Prostate gland (tissue), 2 donors: ENCODE results near the gene MRGPRX4. TPM values are rescaled to one million over a fixed set of nuclear protein-coding genes. Genes with fewer than 3 reads are reported as not detected.
"Not testable (repeated sequence)": the region's sequence is repeated elsewhere in the genome, so short reads cannot be mapped to it uniquely, and the experiment has no call there.

Experiments
- DNase-seq: peaks from one replicate; pipeline ENCODE4 v3.0.0-alpha.2; 2019; ENCODE audit warnings: low spot score
- H3K27ac ChIP-seq, 2 donors: fragments of 200-600 bp; sonication (generic); 2 replicates each; pipeline ENCODE4 v1.5.1; 2017 to 2019
- H3K27me3 ChIP-seq: fragments of 200-600 bp; sonication (generic); replicated peaks from 2 replicates; pipeline ENCODE4 v1.5.1; 2019; ENCODE audit not compliant: insufficient read depth
- H3K36me3 ChIP-seq, 2 donors: fragments of 200-600 bp; sonication (generic); 1 replicate in 1 of 2; 2 replicates in 1 of 2; pipeline versions ENCODE4 v1.5.1 to v1.8.1; 2017 to 2019
- H3K4me1 ChIP-seq: fragments of 200-600 bp; sonication (generic); replicated peaks from 2 replicates; pipeline ENCODE4 v1.5.1; 2019
- H3K4me3 ChIP-seq, 2 donors: fragments of 200-600 bp; sonication (generic); 2 replicates each; pipeline ENCODE4 v1.5.1; 2017 to 2019
- H3K9me3 ChIP-seq: fragments of 200-600 bp; sonication (generic); 2 replicates; pipeline ENCODE4 v1.5.1; 2017
- CTCF ChIP-seq, 4 experiments: fragments of 200-600 bp in 2 of 4; fragments of 450-650 bp in 2 of 4; sonication (generic) in 2 of 4; IDR thresholded peaks; 1 replicate in 3 of 4; 2 replicates in 1 of 4; pipeline ENCODE4 v1.5.1; 2016 to 2019; ENCODE audit warnings: antibody characterized with exemption in 4 of 4, mild to moderate bottlenecking in 2 of 4, moderate library complexity in 2 of 4
- POLR2A ChIP-seq: fragments of 450-650 bp; IDR thresholded peaks from one replicate; pipeline ENCODE4 v1.6.1; 2016; ENCODE audit warnings: antibody characterized with exemption, mild to moderate bottlenecking
- POLR2AphosphoS5 ChIP-seq: sonication (generic); formaldehyde crosslinking; IDR thresholded peaks from one replicate; pipeline ENCODE4 v1.6.1; 2017; ENCODE audit warnings: antibody characterized with exemption
- WGBS: methylation state at CpG from one replicate; pipeline ENCODE4 v1.1.5; 2018; 5-methylcytosine and 5-hydroxymethylcytosine counted together
- intact Hi-C: fragments of 100-400 bp; cut with DNase I; formaldehyde crosslinking; loops from one replicate; pipeline ENCODE4 v1.14.2; 2022
- total RNA-seq, 2 donors: library from RNA; depleted of rRNA; stranded (reverse); fragments of >200 nt; gene quantifications; one replicate each; pipeline ENCODE4 v1.1.0, GENCODE V29; 2016

MRGPRX4 gene
- total RNA-seq, 2 donors from 2014 or later = not detected

- H3K9me3 ChIP-seq = no peaks in the 10 kb centered on the region
- intact Hi-C loops = no loop called here
- H3K27ac ChIP-seq = no peak overlapping the region
- WGBS = 32% methylated on average over 1 of the region's 1 CpG
- no peak overlapping the region for H3K4me3 ChIP-seq
- no peaks in the 10 kb centered on the region for H3K36me3 ChIP-seq
- no peaks in the 10 kb centered on the region for H3K4me1 ChIP-seq
- no peak for DNase-seq
- no peak for TF ChIP-seq CTCF (IDR thresholded peaks at IDR 0.05)
- TF ChIP-seq POLR2A = no peak
- TF ChIP-seq POLR2AphosphoS5 = no peak
- H3K27me3 ChIP-seq = no peaks in the 10 kb centered on the region
Observed at GRCh38 chr11:18168372-18168771, 4.3 kb upstream of the MRGPRX4 start.

- H3K4me1 ChIP-seq = no peaks in the 10 kb centered on the region
- H3K9me3 ChIP-seq = no peaks in the 10 kb centered on the region
- H3K27me3 ChIP-seq = no peaks in the 10 kb centered on the region
- peak in 1 of 4 experiments; percentile 16 for TF ChIP-seq CTCF (IDR thresholded peaks at IDR 0.05)
- TF ChIP-seq POLR2A = no peak
- TF ChIP-seq POLR2AphosphoS5 = no peak
- no peak overlapping the region for H3K27ac ChIP-seq
- WGBS = 64% methylated on average over 4 of the region's 4 CpGs
- DNase-seq = no peak
- intact Hi-C loops = no loop called here
- H3K36me3 ChIP-seq = no peaks in the 10 kb centered on the region
- H3K4me3 ChIP-seq = no peak overlapping the region
Observed at GRCh38 chr11:18171377-18172000, 1.1 kb upstream of the MRGPRX4 start.

GRCh38 chr11:18173225-18173866 lies 709 bp downstream of the MRGPRX4 start:
- whole genome bisulfite sequencing = 87% methylated on average over 28 of the region's 28 CpGs
- intact Hi-C loops = no loop called here
- no peaks in the 10 kb centered on the region for H3K27me3 ChIP-seq

GRCh38 chr11:18188796-18189195 lies 16.2 kb downstream of the MRGPRX4 start:
- WGBS = 93% methylated on average over 24 of the region's 24 CpGs
- TF ChIP-seq CTCF (IDR thresholded peaks at IDR 0.05) (no peak), POLR2AphosphoS5 (no peak), POLR2A (no peak)
- H3K4me1 ChIP-seq = no peaks in the 10 kb centered on the region
- no peaks in the 10 kb centered on the region for H3K9me3 ChIP-seq
- no peak overlapping the region for H3K27ac ChIP-seq
- intact Hi-C loops = no loop called here
- H3K4me3 ChIP-seq = no peak overlapping the region
- no peaks in the 10 kb centered on the region for H3K27me3 ChIP-seq
- no peaks in the 10 kb centered on the region for H3K36me3 ChIP-seq
- no peak for DNase-seq

More at GRCh38 chr11:18173225-18173866, 709 bp downstream of the MRGPRX4 start:
- H3K9me3 ChIP-seq = no peaks in the 10 kb centered on the region
- no peak overlapping the region for H3K4me3 ChIP-seq
- H3K4me1 ChIP-seq = no peaks in the 10 kb centered on the region
- H3K36me3 ChIP-seq = no peaks in the 10 kb centered on the region
- no peak for DNase-seq
- H3K27ac ChIP-seq = no peak overlapping the region
- TF ChIP-seq POLR2A (no peak), POLR2AphosphoS5 (no peak), CTCF (IDR thresholded peaks at IDR 0.05) (no peak)

- intact Hi-C loops, H3K27me3 ChIP-seq: not testable (repeated sequence)
Observed at GRCh38 chr11:18189476-18190245, 17.0 kb downstream of the MRGPRX4 start.

More at GRCh38 chr11:18189476-18190245, 17.0 kb downstream of the MRGPRX4 start:
- DNase-seq, H3K27ac ChIP-seq, H3K9me3 ChIP-seq, H3K36me3 ChIP-seq, H3K4me1 ChIP-seq, H3K4me3 ChIP-seq: not testable (repeated sequence)
- 92% methylated on average over 34 of the region's 34 CpGs for WGBS
